ENCODE results near the gene CCDC183. TPM values are rescaled to one million over a fixed set of nuclear protein-coding genes. Genes with fewer than 3 reads are reported as not detected.

The CCDC183 gene
- total and polyA plus RNA-seq, 2 of the 4 experiments (the other 2 are of a cell fraction): under 0.01 to 0.29 TPM

- ChIA-PET CTCF (interaction anchor here (1.3 kb wide), 1 partner anchor 11 kb away, joined by 4 read pairs; the partner anchor contains the start of gene TMEM141), POLR2A (ENCODE audit: unreplicated experiment) (no interaction called here)
- no peak overlapping the region for H3K4me3 ChIP-seq (ENCODE audit: insufficient read depth, low read depth, low read length)
- no peak overlapping the region for H2BK5ac ChIP-seq (ENCODE audit: low read depth, low read length, poor library complexity, severe bottlenecking)
- no peak overlapping the region for H4K8ac ChIP-seq (ENCODE audit: low read depth in 2 of 2, low read length in 2 of 2)
- no peaks in the 10 kb centered on the region for H3K9me1 ChIP-seq (ENCODE audit: insufficient read depth, low read length)
- H3K56ac ChIP-seq (ENCODE audit: extremely low read depth, insufficient read depth, low read length): no peak overlapping the region; the same call in 1 of the 2 replicates
- no peaks in the 10 kb centered on the region for H3K36me3 ChIP-seq (ENCODE audit: control insufficient read depth, insufficient read depth, low read length)
- no peak overlapping the region for H2AK9ac ChIP-seq (replicated peaks; ENCODE audit: low read depth, low read length, poor library complexity)
- no peak overlapping the region for H2BK20ac ChIP-seq (ENCODE audit: low read depth, low read length)
- no peak overlapping the region for H2BK120ac ChIP-seq (ENCODE audit: low read depth, low read length)
- in situ Hi-C loops (cut with MboI; ENCODE audit: low sequenced_read_pairs): loop anchor here (10.0 kb wide), 1 partner anchor 255 kb away; the partner anchor contains the start of gene FUT7
- H3K4me2 ChIP-seq (ENCODE audit: low read depth, low read length): no peak overlapping the region
- no peak overlapping the region for H3K23ac ChIP-seq (ENCODE audit: low read depth, low read length)
- no peaks in the 10 kb centered on the region for H3K79me1 ChIP-seq (ENCODE audit: low read depth in 1 of 2, low read length in 2 of 2)
- H3K18ac ChIP-seq (ENCODE audit: low read depth, low read length): no peak overlapping the region
- no peak overlapping the region for H2AK5ac ChIP-seq (ENCODE audit: low read depth, low read length)
- no peak overlapping the region for H3K9ac ChIP-seq (ENCODE audit: low read depth, low read length)
- DNase-seq: no peak
- H4K91ac ChIP-seq (ENCODE audit: insufficient read depth, low read depth, low read length): no peak overlapping the region
- no peaks in the 10 kb centered on the region for H4K20me1 ChIP-seq (ENCODE audit: insufficient read depth, low read length)
- H3K27ac ChIP-seq (ENCODE audit: insufficient read depth, low read length): no peak overlapping the region
- H2BK15ac ChIP-seq (ENCODE audit: low read depth, low read length): no peak overlapping the region
- H3K4me1 ChIP-seq (ENCODE audit: control insufficient read depth, insufficient read depth, low read length): no peaks in the 10 kb centered on the region
- dilution Hi-C loops (cut with HindIII; ENCODE audit: low sequenced_read_pairs, unreplicated experiment): no loop called here
- intact Hi-C loops (cut with micrococcal nuclease): loop anchor here (2.0 kb wide), 1 partner anchor 13 kb away; no protein-coding TSS in a partner anchor
- H3K9me3 ChIP-seq (ENCODE audit: control insufficient read depth, insufficient read depth, low read length): no peaks in the 10 kb centered on the region
- no TSS peak for BruUV-seq (replicated peaks)
- WGBS, 2 experiments (ENCODE audit: extremely low coverage in 2 of 2, insufficient read length in 1 of 2): 20% methylated on average over 1 of the region's 5 CpGs; no CpG with 5 or more reads in 1 of the 2 experiments
- no peak overlapping the region for H3K4ac ChIP-seq (ENCODE audit: low read depth, low read length)
- H3K27me3 ChIP-seq (ENCODE audit: control insufficient read depth, insufficient read depth, low read length): peaks cover 48% of the 10 kb centered on the region
- no peak for ATAC-seq (ENCODE audit: low read depth)
- no peak overlapping the region for H2AFZ ChIP-seq (replicated peaks; ENCODE audit: low read length, poor library complexity)
- TF ChIP-seq MXI1 (IDR thresholded peaks at IDR 0.05; ENCODE audit: borderline replicate concordance, low read depth, low read length): no peak
- H4K5ac ChIP-seq (ENCODE audit: low read depth, low read length): no peak overlapping the region
- no peak overlapping the region for H3K14ac ChIP-seq (replicated peaks; ENCODE audit: low read depth, low read length)
These were observed 16.3 kb upstream of the CCDC183 start for GRCh38 chr9:136779808-136780207.
